ENCODE data around the gene ME3.
A peak's percentile ranks its signal among the peaks of the same experiment; 100 is the strongest.

The ME3 gene

DNA sequence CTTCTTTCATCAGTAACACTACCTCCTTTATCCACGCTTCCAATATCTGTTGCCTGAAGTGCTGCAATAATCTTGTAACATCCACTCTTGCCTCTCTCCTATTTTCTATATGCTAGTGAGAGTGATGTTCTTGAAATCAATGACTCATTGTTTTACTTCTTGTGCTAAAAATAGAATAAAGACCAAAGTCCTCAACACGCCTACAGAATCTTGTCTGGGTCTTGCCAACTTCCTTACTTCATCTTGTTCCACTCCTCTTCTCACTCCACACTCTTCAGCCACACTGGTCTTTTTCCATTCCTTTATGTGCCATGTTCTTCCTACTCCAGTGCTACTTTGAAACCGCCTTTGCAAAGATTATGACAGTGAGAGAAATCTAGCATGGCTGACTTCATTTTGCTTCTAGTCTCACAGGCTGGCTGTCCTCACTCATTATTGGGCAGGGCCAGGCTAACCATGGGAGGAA lies 161.3 kb downstream of the ME3 start:
- Histone ChIP-seq H3K27ac (peak overlapping the region in 1 of 2 donors; percentile 3), H3K9me3 (no peaks in the 10 kb centered on the region), H3K36me3 (peaks cover 0 to 11% (median 0%) of the 10 kb centered on the region in 3 donors), H3K4me3 (no peak overlapping the region), H3K27me3 (no peaks in the 10 kb centered on the region), H3K4me1 (peaks cover 0 to 30% (median 19%) of the 10 kb centered on the region in 4 donors)
- TF ChIP-seq, protein P1, sequence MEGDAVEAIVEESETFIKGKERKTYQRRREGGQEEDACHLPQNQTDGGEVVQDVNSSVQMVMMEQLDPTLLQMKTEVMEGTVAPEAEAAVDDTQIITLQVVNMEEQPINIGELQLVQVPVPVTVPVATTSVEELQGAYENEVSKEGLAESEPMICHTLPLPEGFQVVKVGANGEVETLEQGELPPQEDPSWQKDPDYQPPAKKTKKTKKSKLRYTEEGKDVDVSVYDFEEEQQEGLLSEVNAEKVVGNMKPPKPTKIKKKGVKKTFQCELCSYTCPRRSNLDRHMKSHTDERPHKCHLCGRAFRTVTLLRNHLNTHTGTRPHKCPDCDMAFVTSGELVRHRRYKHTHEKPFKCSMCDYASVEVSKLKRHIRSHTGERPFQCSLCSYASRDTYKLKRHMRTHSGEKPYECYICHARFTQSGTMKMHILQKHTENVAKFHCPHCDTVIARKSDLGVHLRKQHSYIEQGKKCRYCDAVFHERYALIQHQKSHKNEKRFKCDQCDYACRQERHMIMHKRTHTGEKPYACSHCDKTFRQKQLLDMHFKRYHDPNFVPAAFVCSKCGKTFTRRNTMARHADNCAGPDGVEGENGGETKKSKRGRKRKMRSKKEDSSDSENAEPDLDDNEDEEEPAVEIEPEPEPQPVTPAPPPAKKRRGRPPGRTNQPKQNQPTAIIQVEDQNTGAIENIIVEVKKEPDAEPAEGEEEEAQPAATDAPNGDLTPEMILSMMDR (IDR thresholded peaks at IDR 0.05): no peak
- no peak for DNase-seq
- intact Hi-C loops (cut with DNase I; ENCODE audit: low total_unique reads): no loop called here

DNA sequence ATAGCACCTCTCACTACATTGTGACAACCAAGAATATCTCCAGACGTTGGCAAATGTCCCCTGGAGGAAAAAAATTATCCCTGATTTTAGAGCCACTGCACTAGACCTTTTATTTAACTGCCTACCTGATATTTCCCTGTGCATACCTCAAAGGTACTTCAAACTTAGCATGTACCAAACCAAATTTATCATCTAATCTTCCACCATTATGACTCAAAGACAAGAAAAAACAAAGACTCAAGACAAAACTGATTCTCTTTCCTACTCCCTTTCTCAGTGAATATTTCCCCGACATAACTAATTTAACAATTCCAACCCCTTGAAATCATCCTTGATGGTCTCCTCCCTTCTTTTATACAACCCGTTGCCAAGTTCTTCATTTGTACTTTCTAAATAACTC lies 161.7 kb downstream of the ME3 start:
- H3K4me1 ChIP-seq: peaks cover 0 to 25% (median 15%) of the 10 kb centered on the region in 4 donors
- no peaks in the 10 kb centered on the region for H3K9me3 ChIP-seq
- H3K36me3 ChIP-seq: peaks cover 0 to 11% (median 0%) of the 10 kb centered on the region in 3 donors
- H3K27me3 ChIP-seq: no peaks in the 10 kb centered on the region
- intact Hi-C loops (cut with DNase I; ENCODE audit: low total_unique reads): no loop called here
- TF ChIP-seq, protein P1 (IDR thresholded peaks at IDR 0.05): no peak
- no peak overlapping the region for H3K4me3 ChIP-seq
- DNase-seq: no peak
- H3K27ac ChIP-seq: no peak overlapping the region

DNA sequence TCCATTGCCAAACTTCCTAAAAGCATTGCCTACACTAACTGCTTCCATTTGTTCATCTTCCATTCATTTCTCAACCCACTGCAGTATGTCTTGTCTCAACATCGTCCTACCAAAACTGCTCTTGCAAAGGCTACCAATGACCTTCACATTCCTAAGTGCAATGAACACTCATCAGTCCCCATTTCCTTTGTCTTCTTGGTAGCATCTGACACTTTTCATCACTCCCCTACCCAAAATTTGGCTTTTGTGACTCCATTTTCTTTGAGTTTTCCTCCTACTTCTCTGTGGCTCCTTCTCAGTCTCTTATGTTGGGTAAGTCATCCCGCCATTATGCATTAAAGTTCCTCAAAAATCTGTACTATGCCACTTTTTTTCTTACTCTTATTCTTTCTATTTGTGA lies 162.3 kb downstream of the ME3 start:
- peaks cover 0 to 20% (median 10%) of the 10 kb centered on the region in 4 donors for H3K4me1 ChIP-seq
- TF ChIP-seq, protein P1 (IDR thresholded peaks at IDR 0.05): no peak
- H3K27ac ChIP-seq: no peak overlapping the region
- H3K36me3 ChIP-seq: peaks cover 0 to 11% (median 0%) of the 10 kb centered on the region in 3 donors
- no peaks in the 10 kb centered on the region for H3K27me3 ChIP-seq
- no peak for DNase-seq
- intact Hi-C loops (cut with DNase I; ENCODE audit: low total_unique reads): no loop called here
- H3K4me3 ChIP-seq: no peak overlapping the region
- H3K9me3 ChIP-seq: no peaks in the 10 kb centered on the region

DNA sequence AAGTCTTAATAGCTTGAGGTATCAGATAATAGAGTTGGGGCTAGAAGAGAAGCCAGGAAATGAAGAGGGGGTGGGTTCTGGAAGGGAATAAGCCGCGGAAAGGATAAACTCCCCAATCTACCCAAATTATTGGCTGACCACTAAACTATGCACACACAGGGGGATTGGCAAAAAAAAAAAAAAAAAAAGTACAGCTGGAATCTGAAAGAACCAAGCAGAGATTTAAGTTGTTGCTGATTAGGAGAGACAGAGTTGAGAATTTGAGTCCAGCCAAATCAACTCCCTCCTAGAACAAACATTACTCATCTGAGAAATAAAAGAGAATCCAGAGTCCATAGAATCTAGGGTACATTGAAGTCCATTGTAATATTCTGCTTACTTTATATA lies 162.8 kb downstream of the ME3 start:
- TF ChIP-seq, protein P1 (IDR thresholded peaks at IDR 0.05): no peak
- intact Hi-C loops (cut with DNase I; ENCODE audit: low total_unique reads): no loop called here
- Histone ChIP-seq H3K36me3 (peaks cover 0 to 11% (median 0%) of the 10 kb centered on the region in 3 donors), H3K4me1 (peaks cover 0 to 20% (median 10%) of the 10 kb centered on the region in 4 donors), H3K27ac (no peak overlapping the region), H3K27me3 (no peaks in the 10 kb centered on the region), H3K4me3 (no peak overlapping the region), H3K9me3 (no peaks in the 10 kb centered on the region)
- DNase-seq: no peak

DNA sequence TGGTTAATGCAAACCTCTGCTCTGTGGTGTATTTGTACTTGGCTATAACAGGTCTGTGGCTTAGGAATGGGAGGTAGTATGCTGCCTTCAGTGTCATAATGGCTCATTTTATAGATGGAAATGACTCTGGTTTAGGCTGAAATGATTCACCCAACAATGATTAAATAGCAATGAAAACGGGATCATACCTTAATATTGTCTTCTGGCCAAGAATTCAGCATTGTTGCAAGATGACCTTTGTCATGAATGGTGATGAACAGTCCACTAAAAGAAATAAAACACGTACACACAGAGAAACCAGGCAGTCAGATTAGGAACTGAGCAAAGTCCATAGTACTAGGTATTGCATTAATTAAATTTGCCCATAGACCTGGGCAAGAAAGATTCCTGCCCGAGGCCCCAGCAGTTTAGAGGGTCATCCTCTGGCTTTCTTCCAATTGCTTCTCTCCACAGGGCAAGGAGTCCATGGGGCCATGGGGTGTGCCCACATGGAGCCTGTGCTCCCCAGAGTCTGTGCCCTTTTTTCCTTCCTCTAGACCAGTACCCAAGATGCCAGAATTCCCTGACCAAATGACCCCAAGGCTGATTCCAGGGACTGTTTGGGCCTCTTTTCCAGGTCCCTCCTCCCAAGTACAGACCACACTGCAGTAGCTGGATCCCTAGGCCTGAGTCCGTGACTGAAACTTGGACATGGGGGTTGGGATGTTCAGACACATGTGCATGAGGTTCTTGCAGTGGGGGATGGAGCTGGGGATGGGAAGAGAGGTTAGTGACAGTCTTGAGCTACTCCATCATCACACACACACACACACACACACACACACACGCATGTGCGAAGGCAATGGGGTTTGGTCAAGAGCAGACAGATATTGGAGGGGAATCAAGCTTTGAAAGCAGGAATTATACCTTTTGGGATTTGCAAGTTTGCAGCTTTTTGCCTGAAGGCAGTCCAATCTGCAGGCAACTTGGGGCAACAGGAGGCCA lies 163.5 kb downstream of the ME3 start:
- intact Hi-C loops (cut with DNase I; ENCODE audit: low total_unique reads): no loop called here
- Histone ChIP-seq H3K27ac (no peak overlapping the region), H3K4me3 (no peak overlapping the region), H3K36me3 (peaks cover 0 to 11% (median 0%) of the 10 kb centered on the region in 3 donors), H3K9me3 (no peaks in the 10 kb centered on the region), H3K27me3 (no peaks in the 10 kb centered on the region), H3K4me1 (peaks cover 0 to 23% (median 10%) of the 10 kb centered on the region in 4 donors)
- TF ChIP-seq, protein P1 (IDR thresholded peaks at IDR 0.05): no peak
- no peak for DNase-seq
